NCI-H446 (cell line): ENCODE results near the gene PROZ.
"Not testable (repeated sequence)": the region's sequence is repeated elsewhere in the genome, so short reads cannot be mapped to it uniquely, and the experiment has no call there.

Source experiments
- DNase-seq, 2 experiments: peaks; one replicate each; lab custom pipeline; 2025; lab: John Stamatoyannopoulos, UW

PROZ gene

GRCh38 chr13:113157929-113158747 lies at the start of gene PROZ:
PROZ (plus strand) TSS chr13:113158648; CDS start chr13:113158661, 13 bp downstream.
- no peak for DNase-seq

- DNase-seq = no peak
Observed at GRCh38 chr13:113109151-113110047, 49.0 kb upstream of the PROZ start.

- no peak for DNase-seq
Observed at GRCh38 chr13:113110048-113110851, 48.2 kb upstream of the PROZ start.

- no peak for DNase-seq
Observed at GRCh38 chr13:113110852-113111315, 47.6 kb upstream of the PROZ start.

GRCh38 chr13:113111821-113112220 lies 46.6 kb upstream of the PROZ start:
- DNase-seq = not testable (repeated sequence)

GRCh38 chr13:113112475-113112874 lies 46.0 kb upstream of the PROZ start:
- DNase-seq = not testable (repeated sequence)

- DNase-seq = no peak
Observed at GRCh38 chr13:113112893-113113845, 45.3 kb upstream of the PROZ start.

- DNase-seq = no peak
Observed at GRCh38 chr13:113113846-113114271, 44.6 kb upstream of the PROZ start.

GRCh38 chr13:113114511-113115362 lies 43.7 kb upstream of the PROZ start:
- no peak for DNase-seq

- no peak for DNase-seq
Observed at GRCh38 chr13:113115363-113116205, 42.9 kb upstream of the PROZ start.

- no peak for DNase-seq
Observed at GRCh38 chr13:113116206-113116800, 42.1 kb upstream of the PROZ start.

GRCh38 chr13:113116871-113117271 lies 41.6 kb upstream of the PROZ start:
- no peak for DNase-seq

GRCh38 chr13:113117335-113117872 lies 41.0 kb upstream of the PROZ start:
- DNase-seq = no peak

GRCh38 chr13:113117911-113118260 lies 40.6 kb upstream of the PROZ start:
- DNase-seq = no peak

- no peak for DNase-seq
Observed at GRCh38 chr13:113118261-113119021, 40.0 kb upstream of the PROZ start.

GRCh38 chr13:113119166-113119821 lies 39.2 kb upstream of the PROZ start:
- no peak for DNase-seq

GRCh38 chr13:113119822-113120189 lies 38.6 kb upstream of the PROZ start:
- DNase-seq = no peak
